CD8-positive, alpha-beta memory T cell (primary cell): ENCODE results near the gene GRHL3. TPM values are rescaled to one million over a fixed set of nuclear protein-coding genes. Genes with fewer than 3 reads are reported as not detected.
A peak's percentile ranks its signal among the peaks of the same experiment; 100 is the strongest.
"Not testable (repeated sequence)": the region's sequence is repeated elsewhere in the genome, so short reads cannot be mapped to it uniquely, and the experiment has no call there.

ENCODE experiments used
- CTCF ChIA-PET: fragments of 350-600 bp; sonication (Branson Sonifier 250); formaldehyde crosslinking; loops from one replicate; lab custom pipeline; 2021; ENCODE audit warnings: antibody characterized with exemption; lab: Charles Lee
- POLR2A ChIA-PET: fragments of 350-600 bp; sonication (Branson Sonifier 250); formaldehyde crosslinking; loops from one replicate; lab custom pipeline; 2021; ENCODE audit warnings: antibody characterized with exemption; lab: Charles Lee
- DNase-seq, 5 donors: peaks; one replicate each; pipeline versions ENCODE4 v3.0.0 to v3.0.0-alpha.2; 2020 to 2022; ENCODE audit warnings: mixed read lengths in 1 of 5
- H3K27ac ChIP-seq: one replicate; pipeline ENCODE4 v1.7.0; 2013; ENCODE audit warnings: low read depth, mild to moderate bottlenecking, low read length, moderate library complexity
- H3K27me3 ChIP-seq: 2 replicates; pipeline ENCODE4 v1.7.0; 2013; ENCODE audit warnings: low read length, mild to moderate bottlenecking; ENCODE audit not compliant: insufficient read depth, poor library complexity, severe bottlenecking
- H3K36me3 ChIP-seq: 2 replicates; pipeline ENCODE4 v1.7.0; 2013; ENCODE audit warnings: mild to moderate bottlenecking, low read length, moderate library complexity; ENCODE audit not compliant: insufficient read depth
- H3K4me1 ChIP-seq: 2 replicates; pipeline ENCODE4 v1.7.0; 2013; ENCODE audit warnings: mild to moderate bottlenecking, low read length, moderate library complexity; ENCODE audit not compliant: insufficient read depth
- H3K4me3 ChIP-seq: 2 replicates; pipeline ENCODE4 v1.7.0; 2013; ENCODE audit warnings: mild to moderate bottlenecking, low read length
- H3K9me3 ChIP-seq: 2 replicates; pipeline ENCODE4 v1.7.0; 2013; ENCODE audit warnings: mild to moderate bottlenecking, low read length
- H3K27ac Mint-ChIP-seq, 8 donors: one replicate each; pipeline ENCODE4 v1.8.0; 2020 to 2021; ENCODE audit warnings: mixed read lengths in 8 of 8, mild to moderate bottlenecking in 6 of 8, inconsistent platforms in 3 of 8, moderate library complexity in 3 of 8
- H3K27me3 Mint-ChIP-seq, 2 donors: one replicate each; pipeline ENCODE4 v1.8.0; 2020 to 2021; ENCODE audit warnings: mixed read lengths in 2 of 2, mild to moderate bottlenecking in 1 of 2, moderate library complexity in 1 of 2
- H3K36me3 Mint-ChIP-seq, 3 donors: one replicate each; pipeline ENCODE4 v1.8.0; 2020 to 2021; ENCODE audit warnings: mixed read lengths in 3 of 3, inconsistent platforms in 1 of 3, mild to moderate bottlenecking in 1 of 3
- H3K4me1 Mint-ChIP-seq, 3 donors: one replicate each; pipeline ENCODE4 v1.8.0; 2020 to 2021; ENCODE audit warnings: mixed read lengths in 3 of 3, inconsistent platforms in 1 of 3, mild to moderate bottlenecking in 1 of 3
- H3K4me3 Mint-ChIP-seq, 7 donors: one replicate each; pipeline ENCODE4 v1.8.0; 2020 to 2021; ENCODE audit warnings: mixed read lengths in 7 of 7, mild to moderate bottlenecking in 6 of 7, moderate library complexity in 4 of 7, inconsistent platforms in 2 of 7
- H3K9me3 Mint-ChIP-seq, 5 donors: one replicate each; pipeline ENCODE4 v1.8.0; 2020 to 2022; ENCODE audit warnings: mixed read lengths in 5 of 5, mild to moderate bottlenecking in 3 of 5, moderate library complexity in 2 of 5, inconsistent platforms in 1 of 5
- polyA plus RNA-seq: library from polyadenylated mRNA; unstranded; fragments of 300-500 nt; fragmentation: Illumina TruSeq; gene quantifications from one replicate; pipeline ENCODE4 v1.2.3, GENCODE V29; 2021
- total RNA-seq, 2 experiments: library from RNA; stranded (reverse); gene quantifications; one replicate each; pipeline ENCODE4 v1.2.3, GENCODE V29; 2021

GRHL3 gene
- total RNA-seq = under 1 TPM; 0.13 to 0.29 TPM
- polyA plus RNA-seq = not detected

DNA sequence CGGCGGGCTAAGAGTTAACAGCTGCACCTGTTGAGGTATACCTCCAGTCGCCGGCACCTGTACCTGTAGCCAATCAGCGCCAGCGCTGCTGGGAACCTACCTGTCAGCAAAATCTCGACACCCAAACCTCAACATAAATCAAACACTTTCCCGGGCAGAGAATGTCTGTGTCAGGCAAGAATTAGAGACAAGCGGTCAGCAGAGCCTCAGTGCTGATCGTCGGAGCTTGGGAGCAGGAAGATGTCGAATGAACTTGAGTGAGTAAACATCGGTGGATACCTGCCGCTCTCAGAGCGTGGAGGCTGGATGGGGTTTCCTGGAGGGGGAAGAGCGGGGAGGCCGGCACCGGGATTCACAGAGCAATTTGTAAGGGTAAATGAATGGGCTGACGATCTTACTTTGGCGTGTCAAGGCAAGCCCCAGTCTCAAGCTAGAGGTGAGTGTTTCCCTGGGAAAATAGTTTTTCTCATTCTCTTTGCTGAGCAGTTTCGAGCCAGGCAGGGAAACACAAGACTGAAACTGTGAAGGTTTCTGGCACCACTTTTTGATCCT, at the start of gene GRHL3:
Gene GRHL3, plus strand, starts transcription at position 46 of the 552 bp plus-strand sequence. Its CDS starts 195 bp downstream, at position 241.
- H3K36me3 Mint-ChIP-seq = no peaks in the 10 kb centered on the region
- Histone ChIP-seq H3K9me3 (no peaks in the 10 kb centered on the region), H3K4me1 (peaks cover 48% of the 10 kb centered on the region), H3K36me3 (no peaks in the 10 kb centered on the region), H3K27ac (no peak within 1 kb of the TSS), H3K4me3 (no peak within 1 kb of the TSS), H3K27me3 (peaks cover 27% of the 10 kb centered on the region)
- peak within 1 kb of the TSS; percentile 38 to 82 (median 59) for H3K4me3 Mint-ChIP-seq
- ChIA-PET POLR2A (no interaction called here), CTCF (interaction anchor here (1.7 kb wide), 1 partner anchor 72 kb away, joined by 9 read pairs; no protein-coding TSS in a partner anchor)
- peaks cover 51 to 61% of the 10 kb centered on the region in 2 donors for H3K27me3 Mint-ChIP-seq
- DNase-seq = peak in 1 of 5 donors; percentile 10
- peaks cover 45 to 53% (median 49%) of the 10 kb centered on the region in 3 donors for H3K4me1 Mint-ChIP-seq
- no peaks in the 10 kb centered on the region for H3K9me3 Mint-ChIP-seq
- H3K27ac Mint-ChIP-seq = peak within 1 kb of the TSS in 5 of 8 donors; percentile 10 to 77 (median 16)

DNA sequence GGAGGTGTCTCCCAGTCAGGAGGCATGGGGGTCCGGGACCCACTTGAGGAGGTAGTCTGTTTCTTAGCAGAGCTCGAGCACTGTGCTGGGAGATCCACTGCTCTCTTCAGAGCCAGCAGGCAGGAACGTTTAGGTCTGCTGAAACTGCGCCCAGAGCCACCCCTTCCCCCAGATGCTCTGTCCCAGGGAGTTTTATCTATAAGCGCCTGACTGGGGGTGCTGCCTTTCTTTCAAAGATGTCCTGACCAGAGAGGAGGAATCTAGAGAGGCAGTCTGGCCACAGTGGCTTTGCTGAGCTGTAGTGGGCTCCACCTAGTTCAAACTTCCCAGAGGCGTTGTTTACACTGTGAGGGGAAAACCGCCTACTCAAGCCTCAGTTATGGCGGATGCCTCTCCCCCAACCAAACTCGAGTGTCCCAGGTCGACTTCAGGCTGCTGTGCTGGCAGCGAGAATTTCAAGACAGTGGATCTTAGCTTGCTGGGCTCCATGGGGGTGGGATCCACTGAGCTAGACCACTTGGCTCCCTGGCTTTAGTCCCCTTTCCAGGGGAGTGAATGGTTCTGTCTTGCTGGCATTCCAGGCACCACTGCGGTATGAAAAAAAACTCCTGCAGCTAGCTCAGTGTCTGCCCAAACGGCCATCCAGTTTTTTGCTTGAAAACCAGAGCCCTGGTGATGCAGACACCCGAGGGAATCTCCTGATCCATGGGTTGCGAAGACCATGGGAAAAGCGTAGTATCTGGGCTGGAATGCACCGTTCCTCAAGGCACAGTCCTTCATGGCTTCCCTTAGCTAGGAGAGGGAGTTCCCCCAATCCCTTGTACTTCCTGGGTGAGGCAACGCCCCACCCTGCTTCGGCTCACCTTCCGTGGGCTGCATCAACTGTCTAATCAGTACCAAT, 44.7 kb upstream of the GRHL3 start:
- peaks cover 0 to 14% (median 0%) of the 10 kb centered on the region in 3 donors for H3K36me3 Mint-ChIP-seq
- peak overlapping the region in 1 of 8 donors; percentile 67 for H3K27ac Mint-ChIP-seq
- DNase-seq, H3K27me3 ChIP-seq, CTCF ChIA-PET, POLR2A ChIA-PET, H3K9me3 ChIP-seq, H3K4me3 ChIP-seq, H3K27ac ChIP-seq, H3K36me3 ChIP-seq, H3K4me1 ChIP-seq, H3K4me3 Mint-ChIP-seq: not testable (repeated sequence)
- peaks cover 8 to 14% (median 11%) of the 10 kb centered on the region in 3 donors for H3K4me1 Mint-ChIP-seq
- peaks cover 26 to 60% of the 10 kb centered on the region in 2 donors for H3K27me3 Mint-ChIP-seq
- peaks cover 4 to 20% (median 14%) of the 10 kb centered on the region in 5 donors for H3K9me3 Mint-ChIP-seq

DNA sequence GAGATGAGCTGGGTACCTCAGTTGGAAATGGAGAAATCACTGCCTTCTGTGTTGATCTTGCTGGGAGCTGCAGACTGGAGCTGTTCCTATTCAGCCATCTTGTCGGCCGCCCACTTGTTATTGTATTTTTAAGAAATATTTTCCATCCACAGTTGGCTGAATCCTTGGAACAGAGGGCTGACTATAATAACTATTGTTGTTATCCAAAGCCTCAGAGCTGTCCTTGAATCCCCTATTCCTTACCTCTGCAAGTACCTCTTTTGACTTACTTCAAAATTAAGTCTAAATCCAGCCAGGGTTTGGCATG, 44.1 kb upstream of the GRHL3 start:
- Histone ChIP-seq H3K4me1 (no peaks in the 10 kb centered on the region), H3K27ac (no peak overlapping the region), H3K36me3 (no peaks in the 10 kb centered on the region), H3K4me3 (no peak overlapping the region), H3K9me3 (no peaks in the 10 kb centered on the region), H3K27me3 (peaks cover 6% of the 10 kb centered on the region)
- Mint-ChIP-seq H3K36me3 (peaks cover 0 to 11% (median 0%) of the 10 kb centered on the region in 3 donors), H3K4me1 (peaks cover 8 to 14% (median 11%) of the 10 kb centered on the region in 3 donors), H3K9me3 (peaks cover 4 to 15% (median 11%) of the 10 kb centered on the region in 5 donors), H3K27me3 (peaks cover 26 to 54% of the 10 kb centered on the region in 2 donors), H3K27ac (peak overlapping the region in 1 of 8 donors; percentile 4), H3K4me3 (no peak overlapping the region)
- CTCF ChIA-PET = no interaction called here
- no peak for DNase-seq
- POLR2A ChIA-PET = no interaction called here

DNA sequence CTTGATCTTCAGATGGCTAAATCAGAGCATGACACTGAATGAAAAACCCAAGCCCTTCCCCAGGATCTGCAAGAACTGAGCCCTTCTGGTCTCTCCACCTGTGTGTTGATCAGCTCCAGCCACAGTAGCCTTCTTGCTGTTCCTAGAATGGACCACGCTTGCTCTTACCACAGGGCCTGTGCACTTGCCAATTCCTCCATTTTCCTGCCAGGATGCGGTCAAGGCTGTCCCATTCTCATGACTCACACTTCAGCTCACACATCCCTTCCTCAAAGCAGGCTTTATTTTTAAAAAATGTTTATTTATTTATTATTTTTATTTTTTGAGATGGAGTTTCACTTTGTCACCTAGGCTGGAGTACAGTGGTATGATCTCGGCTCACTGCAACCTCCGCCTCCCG, 43.6 kb upstream of the GRHL3 start:
- no peaks in the 10 kb centered on the region for H3K9me3 ChIP-seq
- Mint-ChIP-seq H3K27ac (no peak overlapping the region), H3K9me3 (peaks cover 4 to 12% (median 8%) of the 10 kb centered on the region in 5 donors), H3K27me3 (peaks cover 26 to 49% of the 10 kb centered on the region in 2 donors), H3K4me3 (no peak overlapping the region), H3K36me3 (peaks cover 0 to 8% (median 0%) of the 10 kb centered on the region in 3 donors), H3K4me1 (peaks cover 8 to 14% (median 11%) of the 10 kb centered on the region in 3 donors)
- DNase-seq = no peak
- H3K27ac ChIP-seq = no peak overlapping the region
- POLR2A ChIA-PET = no interaction called here
- CTCF ChIA-PET = no interaction called here
- H3K27me3 ChIP-seq = peaks cover 6% of the 10 kb centered on the region
- no peaks in the 10 kb centered on the region for H3K36me3 ChIP-seq
- no peak overlapping the region for H3K4me3 ChIP-seq
- no peaks in the 10 kb centered on the region for H3K4me1 ChIP-seq

DNA sequence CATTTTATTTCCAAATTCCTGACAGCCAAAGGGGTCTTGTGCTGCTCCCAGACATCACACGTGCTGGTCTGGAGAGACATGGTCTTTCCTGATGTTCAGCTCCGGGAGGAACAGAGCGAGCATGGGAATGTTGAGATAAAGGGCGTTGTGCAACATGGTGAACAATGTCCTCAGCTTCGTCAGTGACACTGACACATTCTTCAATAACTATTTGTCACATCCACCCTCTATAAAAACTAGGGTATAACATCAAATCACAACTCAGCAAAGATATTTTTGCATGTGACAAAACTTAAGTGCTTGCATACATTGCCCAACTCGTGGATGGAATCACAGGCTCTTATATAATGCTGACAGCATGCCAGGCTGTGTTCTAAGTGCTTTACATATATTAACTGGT, 42.4 kb upstream of the GRHL3 start:
- no peak overlapping the region for H3K4me3 ChIP-seq
- DNase-seq = no peak
- H3K27me3 ChIP-seq = peaks cover 6% of the 10 kb centered on the region
- H3K4me1 Mint-ChIP-seq = peaks cover 8 to 14% (median 11%) of the 10 kb centered on the region in 3 donors
- ChIA-PET CTCF (no interaction called here), POLR2A (no interaction called here)
- H3K36me3 Mint-ChIP-seq = peaks cover 0 to 5% (median 0%) of the 10 kb centered on the region in 3 donors
- H3K27ac Mint-ChIP-seq = no peak overlapping the region
- H3K27me3 Mint-ChIP-seq = peaks cover 22 to 41% of the 10 kb centered on the region in 2 donors
- H3K36me3 ChIP-seq = no peaks in the 10 kb centered on the region
- H3K9me3 Mint-ChIP-seq = peaks cover 4 to 12% (median 4%) of the 10 kb centered on the region in 5 donors
- H3K9me3 ChIP-seq = no peaks in the 10 kb centered on the region
- H3K27ac ChIP-seq = no peak overlapping the region
- no peak overlapping the region for H3K4me3 Mint-ChIP-seq
- no peaks in the 10 kb centered on the region for H3K4me1 ChIP-seq

DNA sequence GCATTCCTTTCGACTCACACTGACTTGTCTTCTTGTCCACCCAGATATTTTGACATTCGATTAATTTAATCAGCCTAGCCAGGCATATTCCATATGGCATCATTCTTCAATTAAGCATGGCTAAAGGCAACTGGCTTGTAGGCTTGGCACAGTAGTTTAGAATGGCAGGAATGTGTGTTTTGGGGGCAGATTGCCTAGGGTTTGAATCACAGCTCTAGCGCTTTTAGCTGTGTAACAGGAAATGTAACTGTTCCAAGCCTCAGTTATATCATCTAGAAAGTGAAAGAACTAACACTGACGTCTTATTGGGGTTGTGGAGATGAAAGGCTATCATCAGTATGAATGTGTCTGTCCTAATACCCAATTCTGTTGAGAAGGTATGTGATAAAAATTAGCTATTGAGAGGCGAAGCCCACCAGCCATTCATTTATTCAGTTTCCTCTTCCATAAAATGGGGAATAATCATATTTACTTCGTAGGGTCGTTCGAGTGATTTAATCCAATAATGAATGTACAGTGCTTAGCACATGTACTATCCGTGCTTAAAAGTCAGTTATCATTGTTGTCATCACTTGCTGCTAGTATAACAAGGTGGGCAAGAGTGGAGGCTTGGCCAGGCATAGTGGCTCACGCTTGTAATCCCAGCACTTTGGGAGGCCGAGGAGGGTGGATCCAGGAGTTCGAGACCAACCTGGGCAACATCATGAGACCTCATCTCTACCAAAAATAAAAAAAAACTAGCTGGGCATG, 41.6 kb upstream of the GRHL3 start:
- no peak overlapping the region for H3K27ac ChIP-seq
- H3K4me1 ChIP-seq = no peaks in the 10 kb centered on the region
- ChIA-PET CTCF (no interaction called here), POLR2A (no interaction called here)
- Mint-ChIP-seq H3K36me3 (peaks cover 0 to 5% (median 0%) of the 10 kb centered on the region in 3 donors), H3K27me3 (peaks cover 17 to 34% of the 10 kb centered on the region in 2 donors), H3K9me3 (peaks cover 4 to 7% (median 4%) of the 10 kb centered on the region in 5 donors), H3K27ac (peak overlapping the region in 6 of 8 donors; percentile 24 to 73 (median 58)), H3K4me3 (peak overlapping the region; percentile 2 to 81 (median 75)), H3K4me1 (peaks cover 8 to 14% (median 11%) of the 10 kb centered on the region in 3 donors)
- H3K9me3 ChIP-seq = no peaks in the 10 kb centered on the region
- no peak for DNase-seq
- H3K27me3 ChIP-seq = peaks cover 6% of the 10 kb centered on the region
- no peaks in the 10 kb centered on the region for H3K36me3 ChIP-seq
- H3K4me3 ChIP-seq = no peak overlapping the region

DNA sequence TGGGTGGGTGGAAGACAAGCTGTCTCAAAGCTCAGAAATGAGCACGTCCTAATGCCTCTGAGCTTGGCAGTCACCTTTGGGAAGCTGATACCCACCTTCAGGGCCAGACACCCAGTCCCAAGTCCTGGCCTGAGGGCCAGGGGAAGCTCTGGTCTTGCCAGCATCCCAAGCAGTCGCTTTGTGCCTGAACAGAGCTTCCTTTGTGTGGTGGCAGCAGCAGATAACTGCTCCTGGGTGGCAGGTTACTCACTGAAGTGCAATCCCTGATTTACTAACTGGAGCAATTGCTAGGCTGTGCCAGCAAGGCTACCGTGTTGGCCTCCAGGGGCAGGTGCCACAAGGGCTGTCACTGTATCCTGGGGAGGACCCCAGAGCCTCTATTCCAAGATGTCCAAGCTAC, 40.4 kb upstream of the GRHL3 start:
- POLR2A ChIA-PET = no interaction called here

More for the DNA sequence above, 40.4 kb upstream of the GRHL3 start:
- CTCF ChIA-PET = no interaction called here
- Mint-ChIP-seq H3K27ac (no peak overlapping the region), H3K27me3 (peaks cover 8 to 25% of the 10 kb centered on the region in 2 donors), H3K4me1 (peaks cover 8 to 14% (median 11%) of the 10 kb centered on the region in 3 donors), H3K4me3 (no peak overlapping the region), H3K9me3 (no peaks in the 10 kb centered on the region), H3K36me3 (no peaks in the 10 kb centered on the region)
- Histone ChIP-seq H3K9me3 (no peaks in the 10 kb centered on the region), H3K27ac (no peak overlapping the region), H3K27me3 (peaks cover 6% of the 10 kb centered on the region), H3K4me3 (no peak overlapping the region), H3K4me1 (no peaks in the 10 kb centered on the region), H3K36me3 (no peaks in the 10 kb centered on the region)
- no peak for DNase-seq
